Measurements from ENCODE around the gene HDHD3.

GRCh38 chr9:113401027-113401792 lies 24.4 kb upstream of the HDHD3 start, which contains the start of gene ALAD:
- TF ChIP-seq CTCF (conservative IDR thresholded peaks at IDR 0.05; ENCODE audit: low read length) (peak; percentile 91), EZH2phosphoT487 (IDR thresholded peaks at IDR 0.05; ENCODE audit: borderline replicate concordance, low read depth, low read length) (no peak)

Data from OCI-LY7 (cell line).